ENCODE measurements around the gene RAPGEF4.

The RAPGEF4 gene

GRCh38 chr2:172806996-172807395 is 71.4 kb downstream of the RAPGEF4 start:
- H3K9ac ChIP-seq (ENCODE audit: low read depth, low read length, poor library complexity, severe bottlenecking), result no peak overlapping the region
- H3K9me2 ChIP-seq (replicated peaks; ENCODE audit: low read depth, low read length), result no peaks in the 10 kb centered on the region
- no peaks in the 10 kb centered on the region for H3K27me3 ChIP-seq (ENCODE audit: insufficient read depth, low read length, poor library complexity, severe bottlenecking)
- no peaks in the 10 kb centered on the region for H4K20me1 ChIP-seq (ENCODE audit: insufficient read depth, low read length, poor library complexity, severe bottlenecking)
- no peaks in the 10 kb centered on the region for H3K36me3 ChIP-seq (ENCODE audit: insufficient read depth, low read length)
- H3K79me2 ChIP-seq (ENCODE audit: insufficient read depth, low read length), result no peaks in the 10 kb centered on the region
- H3K4me1 ChIP-seq (ENCODE audit: insufficient read depth, low read length, poor library complexity, severe bottlenecking), result no peaks in the 10 kb centered on the region
- H3F3A ChIP-seq (ENCODE audit: low read depth), result no peaks in the 10 kb centered on the region
- no peak overlapping the region for H3K4me2 ChIP-seq (ENCODE audit: low read depth, low read length, poor library complexity, severe bottlenecking)
- H3K4me3 ChIP-seq (ENCODE audit: low read length, poor library complexity, severe bottlenecking), result no peak overlapping the region
- H3K9me3 ChIP-seq (ENCODE audit: insufficient read depth, low read depth, low read length), result no peaks in the 10 kb centered on the region; the same call in 1 of the 2 replicates
- peak overlapping the region; percentile 74 for H2AFZ ChIP-seq (ENCODE audit: low read length)
- TF ChIP-seq, protein P1, sequence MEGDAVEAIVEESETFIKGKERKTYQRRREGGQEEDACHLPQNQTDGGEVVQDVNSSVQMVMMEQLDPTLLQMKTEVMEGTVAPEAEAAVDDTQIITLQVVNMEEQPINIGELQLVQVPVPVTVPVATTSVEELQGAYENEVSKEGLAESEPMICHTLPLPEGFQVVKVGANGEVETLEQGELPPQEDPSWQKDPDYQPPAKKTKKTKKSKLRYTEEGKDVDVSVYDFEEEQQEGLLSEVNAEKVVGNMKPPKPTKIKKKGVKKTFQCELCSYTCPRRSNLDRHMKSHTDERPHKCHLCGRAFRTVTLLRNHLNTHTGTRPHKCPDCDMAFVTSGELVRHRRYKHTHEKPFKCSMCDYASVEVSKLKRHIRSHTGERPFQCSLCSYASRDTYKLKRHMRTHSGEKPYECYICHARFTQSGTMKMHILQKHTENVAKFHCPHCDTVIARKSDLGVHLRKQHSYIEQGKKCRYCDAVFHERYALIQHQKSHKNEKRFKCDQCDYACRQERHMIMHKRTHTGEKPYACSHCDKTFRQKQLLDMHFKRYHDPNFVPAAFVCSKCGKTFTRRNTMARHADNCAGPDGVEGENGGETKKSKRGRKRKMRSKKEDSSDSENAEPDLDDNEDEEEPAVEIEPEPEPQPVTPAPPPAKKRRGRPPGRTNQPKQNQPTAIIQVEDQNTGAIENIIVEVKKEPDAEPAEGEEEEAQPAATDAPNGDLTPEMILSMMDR (conservative IDR thresholded peaks at IDR 0.05; ENCODE audit: low read length), result no peak
- TF ChIP-seq EZH2phosphoT487 (IDR thresholded peaks at IDR 0.05; ENCODE audit: borderline replicate concordance), result no peak

GRCh38 chr2:172808156-172808555 is 72.5 kb downstream of the RAPGEF4 start:
- no peak for TF ChIP-seq EZH2phosphoT487 (IDR thresholded peaks at IDR 0.05; ENCODE audit: borderline replicate concordance)
- TF ChIP-seq, protein P1 (conservative IDR thresholded peaks at IDR 0.05; ENCODE audit: low read length), result no peak

DNA sequence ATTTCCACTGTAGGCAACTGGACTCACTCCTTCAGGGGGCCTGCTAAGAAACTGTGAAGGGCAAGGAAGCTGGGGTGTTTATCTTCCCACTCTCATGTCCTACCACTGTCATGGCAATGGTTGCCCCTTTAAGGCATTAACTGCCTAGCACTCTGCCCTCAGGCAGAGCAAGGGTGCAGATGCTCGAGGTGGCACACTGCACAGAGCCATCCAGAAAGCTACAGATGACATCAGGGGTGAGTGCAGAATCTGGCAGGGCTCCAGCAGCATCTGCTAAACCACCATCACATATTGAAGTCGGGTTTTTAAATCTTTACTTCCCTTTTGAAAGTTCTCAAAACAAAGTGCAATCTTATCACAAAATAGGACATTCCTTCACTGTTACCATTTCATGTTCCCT is 75.4 kb downstream of the RAPGEF4 start:
- no peaks in the 10 kb centered on the region for H3K9me3 ChIP-seq (ENCODE audit: insufficient read depth, low read depth, low read length)
- H2AFZ ChIP-seq (ENCODE audit: low read length), result no peak overlapping the region
- no peak overlapping the region for H3K4me2 ChIP-seq (ENCODE audit: low read depth, low read length, poor library complexity, severe bottlenecking)
- H4K20me1 ChIP-seq (ENCODE audit: insufficient read depth, low read length, poor library complexity, severe bottlenecking), result no peaks in the 10 kb centered on the region
- TF ChIP-seq, protein P1 (conservative IDR thresholded peaks at IDR 0.05; ENCODE audit: low read length), result no peak
- TF ChIP-seq EZH2phosphoT487 (IDR thresholded peaks at IDR 0.05; ENCODE audit: borderline replicate concordance), result no peak
- H3K27me3 ChIP-seq (ENCODE audit: insufficient read depth, low read length, poor library complexity, severe bottlenecking), result no peaks in the 10 kb centered on the region
- no peaks in the 10 kb centered on the region for H3K79me2 ChIP-seq (ENCODE audit: insufficient read depth, low read length)
- H3K4me3 ChIP-seq (ENCODE audit: low read length, poor library complexity, severe bottlenecking), result no peak overlapping the region
- no peaks in the 10 kb centered on the region for H3K36me3 ChIP-seq (ENCODE audit: insufficient read depth, low read length)
- no peak overlapping the region for H3K9ac ChIP-seq (ENCODE audit: low read depth, low read length, poor library complexity, severe bottlenecking)
- H3F3A ChIP-seq (ENCODE audit: low read depth), result no peaks in the 10 kb centered on the region
- H3K9me2 ChIP-seq (replicated peaks; ENCODE audit: low read depth, low read length), result no peaks in the 10 kb centered on the region
- no peaks in the 10 kb centered on the region for H3K4me1 ChIP-seq (ENCODE audit: insufficient read depth, low read length, poor library complexity, severe bottlenecking)

More at GRCh38 chr2:172808156-172808555, 72.5 kb downstream of the RAPGEF4 start:
- Histone ChIP-seq H3K79me2 (ENCODE audit: insufficient read depth, low read length) (no peaks in the 10 kb centered on the region), H3K4me1 (ENCODE audit: insufficient read depth, low read length, poor library complexity, severe bottlenecking) (no peaks in the 10 kb centered on the region), H3K27me3 (ENCODE audit: insufficient read depth, low read length, poor library complexity, severe bottlenecking) (no peaks in the 10 kb centered on the region), H4K20me1 (ENCODE audit: insufficient read depth, low read length, poor library complexity, severe bottlenecking) (no peaks in the 10 kb centered on the region), H2AFZ (ENCODE audit: low read length) (no peak overlapping the region), H3K36me3 (ENCODE audit: insufficient read depth, low read length) (no peaks in the 10 kb centered on the region), H3K9me2 (replicated peaks; ENCODE audit: low read depth, low read length) (no peaks in the 10 kb centered on the region), H3K9ac (ENCODE audit: low read depth, low read length, poor library complexity, severe bottlenecking) (no peak overlapping the region), H3F3A (ENCODE audit: low read depth) (no peaks in the 10 kb centered on the region), H3K4me3 (ENCODE audit: low read length, poor library complexity, severe bottlenecking) (no peak overlapping the region), H3K4me2 (ENCODE audit: low read depth, low read length, poor library complexity, severe bottlenecking) (no peak overlapping the region), H3K9me3 (ENCODE audit: insufficient read depth, low read depth, low read length) (no peaks in the 10 kb centered on the region)
